CD4-positive, alpha-beta T cell (primary cell): Measurements from ENCODE around the gene WDR13. TPM values are rescaled to one million over a fixed set of nuclear protein-coding genes. Genes with fewer than 3 reads are reported as not detected.

Experiments
- ATAC-seq: fragments of 200-7000 bp; cut with Tn5 transposase; one replicate; pipeline ENCODE4 v1.10.0; 2022; ENCODE audit warnings: mild to moderate bottlenecking; ENCODE audit not compliant: poor library complexity
- CTCF ChIA-PET: fragments of 350-600 bp; sonication (Branson Sonifier 250); formaldehyde crosslinking; loops from one replicate; lab custom pipeline; 2021; ENCODE audit warnings: antibody characterized with exemption, inconsistent platforms; lab: Charles Lee
- POLR2A ChIA-PET: fragments of 350-600 bp; sonication (Branson Sonifier 250); formaldehyde crosslinking; loops from one replicate; lab custom pipeline; 2021; ENCODE audit warnings: antibody characterized with exemption, inconsistent platforms; lab: Charles Lee
- DNase-seq, 14 experiments: peaks; one replicate each; pipeline ENCODE4 v3.0.0-alpha.2; 2013 to 2020; ENCODE audit warnings: mixed read lengths in 2 of 14
- H3K27ac ChIP-seq, 2 donors: one replicate each; pipeline versions ENCODE4 v1.5.1 to v1.7.0; 2013; ENCODE audit warnings: low read length in 2 of 2, low read depth in 1 of 2, mild to moderate bottlenecking in 1 of 2
- H3K27me3 ChIP-seq, 2 experiments: 1 replicate in 1 of 2; 2 replicates in 1 of 2; pipeline versions ENCODE4 v1.6.1 to v1.7.0; 2013; ENCODE audit warnings: low read length in 2 of 2, control low read depth in 1 of 2, mild to moderate bottlenecking in 1 of 2, moderate library complexity in 1 of 2; ENCODE audit not compliant: insufficient read depth in 2 of 2, control insufficient read depth in 1 of 2
- H3K36me3 ChIP-seq: one replicate; pipeline ENCODE4 v1.6.1; 2013; ENCODE audit warnings: low read length, control low read depth; ENCODE audit not compliant: insufficient read depth
- H3K4me1 ChIP-seq: one replicate; pipeline ENCODE4 v1.6.1; 2013; ENCODE audit warnings: low read length, control low read depth; ENCODE audit not compliant: insufficient read depth
- H3K4me3 ChIP-seq: one replicate; pipeline ENCODE4 v1.5.1; 2013; ENCODE audit warnings: mild to moderate bottlenecking, low read length, moderate library complexity
- H3K9me3 ChIP-seq, 2 experiments: 1 replicate in 1 of 2; 2 replicates in 1 of 2; pipeline versions ENCODE4 v1.6.1 to v1.7.0; 2013; ENCODE audit warnings: low read length in 2 of 2, mild to moderate bottlenecking in 2 of 2, control low read depth in 1 of 2, moderate library complexity in 1 of 2; ENCODE audit not compliant: control insufficient read depth in 1 of 2, insufficient read depth in 1 of 2
- H3K27ac Mint-ChIP-seq: one replicate; pipeline ENCODE4 v1.8.0; 2020; ENCODE audit warnings: mixed read lengths
- H3K27me3 Mint-ChIP-seq: one replicate; pipeline ENCODE4 v1.8.0; 2021; ENCODE audit warnings: mixed read lengths
- H3K36me3 Mint-ChIP-seq: one replicate; pipeline ENCODE4 v1.8.0; 2021; ENCODE audit warnings: low read depth, mixed read lengths
- H3K4me1 Mint-ChIP-seq: one replicate; pipeline ENCODE4 v1.8.0; 2021; ENCODE audit warnings: low read depth, mixed read lengths
- H3K4me3 Mint-ChIP-seq: one replicate; pipeline ENCODE4 v1.8.0; 2020; ENCODE audit warnings: mild to moderate bottlenecking, mixed read lengths
- H3K9me3 Mint-ChIP-seq: one replicate; pipeline ENCODE4 v1.8.0; 2020; ENCODE audit warnings: mixed read lengths
- intact Hi-C, 2 experiments: fragments of 100-400 bp; cut with DNase I in 1 of 2; cut with micrococcal nuclease in 1 of 2; formaldehyde crosslinking; loops; one replicate each; pipeline versions ENCODE4 v1.15.1 to v1.9.0; 2023 to 2025; cut with DNase I, micrococcal nuclease
- total RNA-seq, 174 experiments: library from RNA in 2 of 174; stranded (reverse) in 2 of 174; gene quantifications; one replicate each; pipeline ENCODE4 v1.2.3 and lab custom pipeline; 2021 to 2026
- TF ChIP-seq, protein P1 (sequence below): fragments of 200-600 bp; IDR thresholded peaks from one replicate; pipeline ENCODE4 v1.8.0; 2022; ENCODE audit warnings: antibody characterized with exemption, mild to moderate bottlenecking

Gene WDR13
- total RNA-seq, 2 experiments from 2014 or later = 37.9 to 43.4 TPM

DNA sequence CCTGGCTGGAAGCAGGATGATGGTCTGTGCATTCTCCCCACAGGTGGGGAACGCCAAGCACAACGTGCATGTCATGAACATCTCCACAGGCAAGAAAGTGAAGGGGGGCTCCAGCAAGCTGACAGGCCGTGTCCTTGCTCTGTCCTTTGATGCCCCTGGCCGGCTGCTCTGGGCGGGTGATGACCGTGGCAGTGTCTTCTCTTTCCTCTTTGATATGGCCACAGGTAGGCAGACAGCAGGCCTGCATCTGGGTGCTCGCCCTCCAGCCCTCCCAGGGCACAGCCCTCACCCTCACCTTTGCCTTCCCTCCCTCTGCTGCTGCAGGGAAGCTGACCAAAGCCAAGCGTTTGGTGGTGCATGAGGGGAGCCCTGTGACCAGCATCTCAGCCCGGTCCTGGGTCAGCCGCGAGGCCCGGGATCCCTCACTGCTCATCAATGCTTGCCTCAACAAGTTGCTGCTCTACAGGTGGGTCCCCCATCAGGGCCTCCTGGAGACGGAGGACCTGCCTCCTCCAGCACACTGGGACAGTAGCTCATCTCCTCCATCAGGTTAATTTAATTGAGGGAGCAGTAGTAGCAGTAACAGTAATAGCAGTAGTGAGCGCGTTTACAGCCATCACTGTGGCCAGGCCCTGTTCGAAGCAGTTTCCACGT is 4.6 kb downstream of the WDR13 start:
- DNase-seq (no peak), ATAC-seq (no peak)
- Mint-ChIP-seq H3K4me1 (peaks cover 15% of the 10 kb centered on the region), H3K4me3 (no peak overlapping the region), H3K27ac (no peak overlapping the region), H3K9me3 (no peaks in the 10 kb centered on the region), H3K36me3 (peaks cover 37% of the 10 kb centered on the region), H3K27me3 (no peaks in the 10 kb centered on the region)
- ChIA-PET CTCF (no interaction called here), POLR2A (no interaction called here)
- Histone ChIP-seq H3K27ac (no peak overlapping the region), H3K27me3 (no peaks in the 10 kb centered on the region), H3K4me3 (no peak overlapping the region), H3K36me3 (peaks cover 32% of the 10 kb centered on the region), H3K9me3 (no peaks in the 10 kb centered on the region), H3K4me1 (peaks cover 19% of the 10 kb centered on the region)
- TF ChIP-seq, protein P1, sequence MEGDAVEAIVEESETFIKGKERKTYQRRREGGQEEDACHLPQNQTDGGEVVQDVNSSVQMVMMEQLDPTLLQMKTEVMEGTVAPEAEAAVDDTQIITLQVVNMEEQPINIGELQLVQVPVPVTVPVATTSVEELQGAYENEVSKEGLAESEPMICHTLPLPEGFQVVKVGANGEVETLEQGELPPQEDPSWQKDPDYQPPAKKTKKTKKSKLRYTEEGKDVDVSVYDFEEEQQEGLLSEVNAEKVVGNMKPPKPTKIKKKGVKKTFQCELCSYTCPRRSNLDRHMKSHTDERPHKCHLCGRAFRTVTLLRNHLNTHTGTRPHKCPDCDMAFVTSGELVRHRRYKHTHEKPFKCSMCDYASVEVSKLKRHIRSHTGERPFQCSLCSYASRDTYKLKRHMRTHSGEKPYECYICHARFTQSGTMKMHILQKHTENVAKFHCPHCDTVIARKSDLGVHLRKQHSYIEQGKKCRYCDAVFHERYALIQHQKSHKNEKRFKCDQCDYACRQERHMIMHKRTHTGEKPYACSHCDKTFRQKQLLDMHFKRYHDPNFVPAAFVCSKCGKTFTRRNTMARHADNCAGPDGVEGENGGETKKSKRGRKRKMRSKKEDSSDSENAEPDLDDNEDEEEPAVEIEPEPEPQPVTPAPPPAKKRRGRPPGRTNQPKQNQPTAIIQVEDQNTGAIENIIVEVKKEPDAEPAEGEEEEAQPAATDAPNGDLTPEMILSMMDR = no peak
- intact Hi-C loops = no loop called here

DNA sequence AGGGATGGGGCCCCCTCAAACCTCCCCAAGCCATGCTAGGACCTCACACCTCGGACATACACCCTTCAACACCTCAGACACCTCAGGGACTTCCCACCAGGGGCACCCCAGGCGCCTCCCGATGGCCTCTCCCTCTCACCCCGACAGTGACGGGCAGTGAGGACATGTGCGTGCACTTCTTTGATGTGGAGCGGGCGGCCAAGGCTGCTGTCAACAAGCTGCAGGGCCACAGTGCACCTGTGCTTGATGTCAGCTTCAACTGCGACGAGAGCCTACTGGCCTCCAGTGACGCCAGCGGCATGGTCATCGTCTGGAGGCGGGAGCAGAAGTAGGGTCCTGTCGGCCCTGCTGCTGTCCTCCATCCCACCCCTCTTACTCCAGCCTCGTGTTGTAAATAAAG is 7.4 kb downstream of the WDR13 start:
- no peak overlapping the region for H3K27ac Mint-ChIP-seq
- no peaks in the 10 kb centered on the region for H3K4me1 ChIP-seq
- no peak overlapping the region for H3K27ac ChIP-seq
- H3K9me3 Mint-ChIP-seq = no peaks in the 10 kb centered on the region
- TF ChIP-seq, protein P1 = no peak
- no peak for ATAC-seq
- no peaks in the 10 kb centered on the region for H3K27me3 Mint-ChIP-seq
- CTCF ChIA-PET = no interaction called here
- intact Hi-C loops = no loop called here
- no peak overlapping the region for H3K4me3 Mint-ChIP-seq
- no peaks in the 10 kb centered on the region for H3K9me3 ChIP-seq
- no peak overlapping the region for H3K4me3 ChIP-seq
- POLR2A ChIA-PET = no interaction called here
- H3K36me3 ChIP-seq = peaks cover 26% of the 10 kb centered on the region
- H3K27me3 ChIP-seq = no peaks in the 10 kb centered on the region
- DNase-seq = no peak
- H3K4me1 Mint-ChIP-seq = no peaks in the 10 kb centered on the region
- peaks cover 25% of the 10 kb centered on the region for H3K36me3 Mint-ChIP-seq

DNA sequence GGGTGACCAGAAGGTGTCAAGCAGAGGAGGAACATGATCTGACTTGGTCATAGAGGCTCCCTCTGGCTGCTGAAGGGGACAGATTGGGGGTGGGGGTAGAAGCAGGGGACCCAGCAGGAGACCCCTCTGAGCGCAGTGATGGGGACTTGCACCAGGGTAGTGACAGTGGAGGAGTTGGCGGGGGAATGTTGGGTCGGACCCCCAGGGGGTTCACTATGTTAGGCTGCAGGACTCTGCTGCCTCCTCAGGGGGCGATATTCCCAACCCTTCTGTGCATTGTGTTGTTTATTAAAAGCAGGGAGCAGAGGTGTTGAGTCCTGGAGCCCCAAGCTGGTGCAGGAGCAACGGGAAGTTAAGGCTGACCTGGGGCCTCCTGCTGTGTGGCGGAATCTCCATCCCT is 8.8 kb downstream of the WDR13 start:
- no peak overlapping the region for H3K4me3 ChIP-seq
- POLR2A ChIA-PET = no interaction called here
- intact Hi-C loops = no loop called here

More for the DNA sequence above, 8.8 kb downstream of the WDR13 start:
- H3K9me3 ChIP-seq = no peaks in the 10 kb centered on the region
- ATAC-seq (no peak), DNase-seq (no peak)
- TF ChIP-seq, protein P1 = no peak
- Mint-ChIP-seq H3K36me3 (peaks cover 22% of the 10 kb centered on the region), H3K4me1 (no peaks in the 10 kb centered on the region), H3K27ac (no peak overlapping the region), H3K4me3 (no peak overlapping the region), H3K27me3 (no peaks in the 10 kb centered on the region), H3K9me3 (no peaks in the 10 kb centered on the region)
- peaks cover 19% of the 10 kb centered on the region for H3K36me3 ChIP-seq
- no peaks in the 10 kb centered on the region for H3K27me3 ChIP-seq
- H3K4me1 ChIP-seq = no peaks in the 10 kb centered on the region
- no peak overlapping the region for H3K27ac ChIP-seq
- CTCF ChIA-PET = no interaction called here
